ENCODE results near the gene SLC45A1. TPM values are rescaled to one million over a fixed set of nuclear protein-coding genes. Genes with fewer than 3 reads are reported as not detected.
A peak's percentile ranks its signal among the peaks of the same experiment; 100 is the strongest.
"Not testable (repeated sequence)": the region's sequence is repeated elsewhere in the genome, so short reads cannot be mapped to it uniquely, and the experiment has no call there.

The SLC45A1 gene
- total and polyA plus RNA-seq, 4 donors: 3.3 to 30.2 (median 19.4) TPM

DNA sequence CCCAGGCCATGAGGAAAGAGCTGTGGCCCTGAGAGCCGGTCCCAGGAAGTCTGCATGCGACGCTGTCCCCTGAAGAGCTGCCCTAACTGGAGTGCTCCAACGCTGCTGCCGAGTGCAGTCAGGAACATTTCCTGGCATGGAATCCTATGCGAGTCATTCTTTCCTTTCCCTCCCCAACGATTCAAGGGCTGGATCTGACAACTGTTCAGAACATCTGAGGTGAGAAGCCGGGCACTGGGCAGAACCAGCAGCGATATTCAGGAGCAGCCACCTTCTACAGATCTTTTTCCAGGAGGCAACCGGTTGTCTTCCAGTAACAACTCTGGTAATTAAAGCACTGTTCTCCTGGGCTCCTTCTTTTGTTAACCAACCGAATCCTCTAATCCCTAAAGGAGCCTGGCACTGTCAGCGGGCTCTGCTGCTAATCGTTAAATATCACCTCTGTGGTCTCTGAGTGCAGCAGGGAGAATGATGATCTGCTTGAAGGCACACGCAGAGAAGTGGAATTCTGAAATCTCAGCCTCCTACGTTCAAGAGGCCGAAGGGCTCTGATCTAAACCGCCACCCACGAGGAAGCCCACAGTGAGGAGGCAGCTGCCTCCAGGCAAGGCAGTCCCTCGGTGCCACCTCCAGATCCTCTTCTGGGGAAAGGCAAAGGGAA lies 55.8 kb downstream of the SLC45A1 start:
- H3K4me3 ChIP-seq (ENCODE audit: low read depth, low read length): no peak overlapping the region
- peak overlapping the region; percentile 87 for H3K27ac ChIP-seq (ENCODE audit: low read depth, low read length)
- H3K36me3 ChIP-seq (ENCODE audit: control insufficient read depth, insufficient read depth, low read length): peaks cover 5% of the 10 kb centered on the region
- no peaks in the 10 kb centered on the region for H3K9me3 ChIP-seq (ENCODE audit: control insufficient read depth, insufficient read depth, low read length)
- peaks cover 59% of the 10 kb centered on the region for H3K4me1 ChIP-seq (ENCODE audit: control insufficient read depth, insufficient read depth, low read length)
- 12% methylated on average over 16 of the region's 19 CpGs for WGBS (ENCODE audit: insufficient coverage)
- peak in 2 of 6 donors; percentile 84 to 86 for DNase-seq (ENCODE audit: low read depth in 4 of 6, low spot score in 6 of 6)
- H3K27me3 ChIP-seq (ENCODE audit: control insufficient read depth, insufficient read depth, low read length): no peaks in the 10 kb centered on the region

GRCh38 chr1:8374356-8374755 lies 56.4 kb downstream of the SLC45A1 start:
- Histone ChIP-seq H3K36me3 (ENCODE audit: control insufficient read depth, insufficient read depth, low read length) (peaks cover 5% of the 10 kb centered on the region), H3K4me1 (ENCODE audit: control insufficient read depth, insufficient read depth, low read length) (peaks cover 61% of the 10 kb centered on the region), H3K4me3 (ENCODE audit: low read depth, low read length) (no peak overlapping the region), H3K27me3 (ENCODE audit: control insufficient read depth, insufficient read depth, low read length) (no peaks in the 10 kb centered on the region), H3K27ac (ENCODE audit: low read depth, low read length) (peak overlapping the region; percentile 87), H3K9me3 (ENCODE audit: control insufficient read depth, insufficient read depth, low read length) (no peaks in the 10 kb centered on the region)
- no peak for DNase-seq (ENCODE audit: low read depth in 4 of 6, low spot score in 6 of 6)
- WGBS (ENCODE audit: insufficient coverage): 82% methylated on average over 5 of the region's 5 CpGs

- Histone ChIP-seq H3K27ac (ENCODE audit: low read depth, low read length) (no peak overlapping the region), H3K36me3 (ENCODE audit: control insufficient read depth, insufficient read depth, low read length) (peaks cover 5% of the 10 kb centered on the region), H3K27me3 (ENCODE audit: control insufficient read depth, insufficient read depth, low read length) (no peaks in the 10 kb centered on the region), H3K4me3 (ENCODE audit: low read depth, low read length) (no peak overlapping the region), H3K4me1 (ENCODE audit: control insufficient read depth, insufficient read depth, low read length) (peaks cover 63% of the 10 kb centered on the region), H3K9me3 (ENCODE audit: control insufficient read depth, insufficient read depth, low read length) (no peaks in the 10 kb centered on the region)
- 100% methylated on average over 1 of the region's 2 CpGs for WGBS (ENCODE audit: insufficient coverage)
- DNase-seq (ENCODE audit: low read depth in 4 of 6, low spot score in 6 of 6): no peak
Measured at GRCh38 chr1:8374812-8375211, 56.9 kb downstream of the SLC45A1 start.

GRCh38 chr1:8376358-8376840 lies 58.5 kb downstream of the SLC45A1 start:
- H3K27me3 ChIP-seq (ENCODE audit: control insufficient read depth, insufficient read depth, low read length): no peaks in the 10 kb centered on the region
- no CpG with 5 or more reads among the region's 4 CpGs for WGBS (ENCODE audit: insufficient coverage)
- H3K9me3 ChIP-seq (ENCODE audit: control insufficient read depth, insufficient read depth, low read length): no peaks in the 10 kb centered on the region
- H3K4me1 ChIP-seq (ENCODE audit: control insufficient read depth, insufficient read depth, low read length): peaks cover 62% of the 10 kb centered on the region
- no peak overlapping the region for H3K4me3 ChIP-seq (ENCODE audit: low read depth, low read length)
- no peak overlapping the region for H3K27ac ChIP-seq (ENCODE audit: low read depth, low read length)
- H3K36me3 ChIP-seq (ENCODE audit: control insufficient read depth, insufficient read depth, low read length): peaks cover 7% of the 10 kb centered on the region
- DNase-seq (ENCODE audit: low read depth in 4 of 6, low spot score in 6 of 6): no peak

- Histone ChIP-seq H3K27me3 (ENCODE audit: control insufficient read depth, insufficient read depth, low read length) (no peaks in the 10 kb centered on the region), H3K9me3 (ENCODE audit: control insufficient read depth, insufficient read depth, low read length) (no peaks in the 10 kb centered on the region), H3K27ac (ENCODE audit: low read depth, low read length) (no peak overlapping the region), H3K4me1 (ENCODE audit: control insufficient read depth, insufficient read depth, low read length) (peaks cover 56% of the 10 kb centered on the region), H3K4me3 (ENCODE audit: low read depth, low read length) (no peak overlapping the region), H3K36me3 (ENCODE audit: control insufficient read depth, insufficient read depth, low read length) (peaks cover 3% of the 10 kb centered on the region)
- DNase-seq (ENCODE audit: low read depth in 4 of 6, low spot score in 6 of 6): peak in 1 of 6 donors; percentile 74
- WGBS (ENCODE audit: insufficient coverage): 69% methylated on average over 8 of the region's 17 CpGs
Measured at GRCh38 chr1:8377271-8377981, 59.5 kb downstream of the SLC45A1 start.

DNA sequence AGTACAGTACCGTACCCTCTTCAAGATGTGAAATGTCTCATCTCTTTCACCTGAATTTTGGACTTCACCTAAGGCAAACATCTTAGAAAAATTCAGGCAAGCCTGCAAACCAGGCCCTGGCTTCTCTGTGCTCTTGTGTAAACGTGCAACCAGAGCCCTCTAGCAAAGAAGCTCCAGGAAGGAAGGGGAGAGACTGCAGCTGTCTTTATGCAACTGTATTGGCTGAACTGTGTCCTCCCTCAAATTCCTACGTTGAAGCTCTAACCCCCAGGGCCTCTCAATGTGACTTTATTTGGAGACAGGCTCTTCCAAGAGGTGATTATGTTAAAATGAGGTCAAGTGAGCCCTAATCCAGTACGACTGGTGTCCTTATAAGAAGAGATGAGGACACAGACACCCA lies 60.3 kb downstream of the SLC45A1 start:
- Histone ChIP-seq H3K27ac (ENCODE audit: low read depth, low read length) (no peak overlapping the region), H3K36me3 (ENCODE audit: control insufficient read depth, insufficient read depth, low read length) (peaks cover 3% of the 10 kb centered on the region), H3K9me3 (ENCODE audit: control insufficient read depth, insufficient read depth, low read length) (no peaks in the 10 kb centered on the region), H3K4me1 (ENCODE audit: control insufficient read depth, insufficient read depth, low read length) (peaks cover 52% of the 10 kb centered on the region), H3K27me3 (ENCODE audit: control insufficient read depth, insufficient read depth, low read length) (no peaks in the 10 kb centered on the region), H3K4me3 (ENCODE audit: low read depth, low read length) (no peak overlapping the region)
- 56% methylated on average over 3 of the region's 4 CpGs for WGBS (ENCODE audit: insufficient coverage)
- DNase-seq (ENCODE audit: low read depth in 4 of 6, low spot score in 6 of 6): peak in 1 of 6 donors; percentile 62

GRCh38 chr1:8378981-8379470 lies 61.1 kb downstream of the SLC45A1 start:
- no peak for DNase-seq (ENCODE audit: low read depth in 4 of 6, low spot score in 6 of 6)
- Histone ChIP-seq H3K4me1 (ENCODE audit: control insufficient read depth, insufficient read depth, low read length) (peaks cover 43% of the 10 kb centered on the region), H3K9me3 (ENCODE audit: control insufficient read depth, insufficient read depth, low read length) (no peaks in the 10 kb centered on the region), H3K27ac (ENCODE audit: low read depth, low read length) (peak overlapping the region; percentile 30), H3K4me3 (ENCODE audit: low read depth, low read length) (no peak overlapping the region), H3K36me3 (ENCODE audit: control insufficient read depth, insufficient read depth, low read length) (peaks cover 3% of the 10 kb centered on the region), H3K27me3 (ENCODE audit: control insufficient read depth, insufficient read depth, low read length) (no peaks in the 10 kb centered on the region)
- WGBS (ENCODE audit: insufficient coverage): 50% methylated on average over 10 of the region's 10 CpGs

DNA sequence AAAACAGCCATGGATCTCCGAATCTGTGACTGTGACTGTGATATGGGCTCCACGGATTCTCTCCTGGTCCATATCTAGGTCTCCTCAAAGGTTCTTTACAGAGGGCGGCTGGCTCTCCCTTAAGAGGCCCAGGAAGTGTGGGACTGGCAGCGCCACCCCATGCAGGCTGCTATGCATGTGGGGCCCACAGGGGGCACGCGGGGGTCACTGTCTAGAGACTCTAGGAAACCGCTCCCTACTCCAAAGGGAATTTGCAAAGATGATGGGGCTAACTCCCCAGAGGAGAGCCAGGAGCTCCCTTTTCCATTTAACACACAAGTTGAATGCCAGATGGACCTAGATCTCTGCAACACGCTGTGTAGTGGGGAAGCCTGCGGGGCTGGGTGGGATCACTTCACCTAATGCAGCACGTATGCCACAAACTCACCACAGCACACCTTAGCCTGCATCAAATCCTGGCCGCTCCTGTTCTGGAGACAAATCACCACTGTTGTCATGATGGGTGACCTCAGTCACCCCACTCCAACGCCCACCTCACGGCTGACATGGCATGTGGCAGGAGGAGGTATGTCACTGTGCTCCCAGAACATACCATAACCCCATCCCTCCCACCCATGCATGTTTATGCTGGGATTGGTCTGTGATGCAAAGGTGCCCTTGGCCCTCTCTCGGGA lies 61.7 kb downstream of the SLC45A1 start:
- no peaks in the 10 kb centered on the region for H3K27me3 ChIP-seq (ENCODE audit: control insufficient read depth, insufficient read depth, low read length)
- peaks cover 3% of the 10 kb centered on the region for H3K36me3 ChIP-seq (ENCODE audit: control insufficient read depth, insufficient read depth, low read length)
- H3K27ac ChIP-seq (ENCODE audit: low read depth, low read length): no peak overlapping the region
- peaks cover 39% of the 10 kb centered on the region for H3K4me1 ChIP-seq (ENCODE audit: control insufficient read depth, insufficient read depth, low read length)
- H3K4me3 ChIP-seq (ENCODE audit: low read depth, low read length): no peak overlapping the region
- WGBS (ENCODE audit: insufficient coverage): 82% methylated on average over 8 of the region's 14 CpGs
- H3K9me3 ChIP-seq (ENCODE audit: control insufficient read depth, insufficient read depth, low read length): no peaks in the 10 kb centered on the region
- DNase-seq (ENCODE audit: low read depth in 4 of 6, low spot score in 6 of 6): no peak

DNA sequence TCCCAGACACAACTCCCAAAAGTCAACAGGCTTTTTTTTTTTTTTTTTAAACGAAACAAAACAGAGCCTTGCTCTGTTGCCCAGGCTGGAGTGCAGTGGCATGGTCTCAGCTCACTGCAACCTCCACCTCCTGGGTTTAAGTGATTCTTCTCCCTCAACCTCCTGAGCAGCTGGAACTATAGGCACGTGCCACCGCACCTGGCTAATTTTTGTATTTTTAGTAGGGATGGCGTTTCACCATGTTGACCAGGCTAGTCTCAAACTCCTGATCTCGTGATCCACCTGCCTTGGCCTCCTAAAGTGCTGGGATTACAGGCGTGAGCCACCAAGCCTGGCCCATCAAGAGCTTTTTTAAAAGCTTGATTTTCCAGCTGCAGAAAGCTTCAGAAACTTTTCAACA lies 62.4 kb downstream of the SLC45A1 start:
- H3K9me3 ChIP-seq (ENCODE audit: control insufficient read depth, insufficient read depth, low read length); H3K27ac ChIP-seq (ENCODE audit: low read depth, low read length); H3K36me3 ChIP-seq (ENCODE audit: control insufficient read depth, insufficient read depth, low read length); DNase-seq (ENCODE audit: low read depth in 4 of 6, low spot score in 6 of 6); H3K27me3 ChIP-seq (ENCODE audit: control insufficient read depth, insufficient read depth, low read length); H3K4me3 ChIP-seq (ENCODE audit: low read depth, low read length): not testable (repeated sequence)
- peaks cover 40% of the 10 kb centered on the region for H3K4me1 ChIP-seq (ENCODE audit: control insufficient read depth, insufficient read depth, low read length)
- 100% methylated on average over 3 of the region's 6 CpGs for WGBS (ENCODE audit: insufficient coverage)

All from spinal cord (tissue), 10 donors.